Stimulated activated naive CD8-positive, alpha-beta T cell treated with anti-CD3 and anti-CD28 coated beads, Interleukin-15, Interleukin-2, amounts not matched to agents 100 ng/mL and 50 ng/mL, for 24 hours (primary cell): ENCODE results near the gene RALGAPB.
"Not testable (repeated sequence)": the region's sequence is repeated elsewhere in the genome, so short reads cannot be mapped to it uniquely, and the experiment has no call there.

ENCODE experiments used
- H3K27ac Mint-ChIP-seq: one replicate; pipeline ENCODE4 v1.8.0; 2021; ENCODE audit warnings: mild to moderate bottlenecking, mixed read lengths
- H3K27me3 Mint-ChIP-seq: one replicate; pipeline ENCODE4 v1.8.0; 2021; ENCODE audit warnings: mixed read lengths
- H3K36me3 Mint-ChIP-seq: one replicate; pipeline ENCODE4 v1.8.0; 2021; ENCODE audit warnings: low read depth, mixed read lengths
- H3K4me1 Mint-ChIP-seq: one replicate; pipeline ENCODE4 v1.8.0; 2021; ENCODE audit warnings: low read depth, mixed read lengths
- H3K4me3 Mint-ChIP-seq: one replicate; pipeline ENCODE4 v1.8.0; 2021; ENCODE audit warnings: mild to moderate bottlenecking, mixed read lengths
- H3K9me3 Mint-ChIP-seq: one replicate; pipeline ENCODE4 v1.8.0; 2021; ENCODE audit warnings: mixed read lengths

RALGAPB gene

GRCh38 chr20:38590676-38591473 is 118.2 kb downstream of the RALGAPB start:
- Mint-ChIP-seq H3K4me3 (no peak overlapping the region), H3K36me3 (no peaks in the 10 kb centered on the region), H3K27ac (no peak overlapping the region), H3K4me1 (no peaks in the 10 kb centered on the region), H3K27me3 (no peaks in the 10 kb centered on the region), H3K9me3 (no peaks in the 10 kb centered on the region)

DNA sequence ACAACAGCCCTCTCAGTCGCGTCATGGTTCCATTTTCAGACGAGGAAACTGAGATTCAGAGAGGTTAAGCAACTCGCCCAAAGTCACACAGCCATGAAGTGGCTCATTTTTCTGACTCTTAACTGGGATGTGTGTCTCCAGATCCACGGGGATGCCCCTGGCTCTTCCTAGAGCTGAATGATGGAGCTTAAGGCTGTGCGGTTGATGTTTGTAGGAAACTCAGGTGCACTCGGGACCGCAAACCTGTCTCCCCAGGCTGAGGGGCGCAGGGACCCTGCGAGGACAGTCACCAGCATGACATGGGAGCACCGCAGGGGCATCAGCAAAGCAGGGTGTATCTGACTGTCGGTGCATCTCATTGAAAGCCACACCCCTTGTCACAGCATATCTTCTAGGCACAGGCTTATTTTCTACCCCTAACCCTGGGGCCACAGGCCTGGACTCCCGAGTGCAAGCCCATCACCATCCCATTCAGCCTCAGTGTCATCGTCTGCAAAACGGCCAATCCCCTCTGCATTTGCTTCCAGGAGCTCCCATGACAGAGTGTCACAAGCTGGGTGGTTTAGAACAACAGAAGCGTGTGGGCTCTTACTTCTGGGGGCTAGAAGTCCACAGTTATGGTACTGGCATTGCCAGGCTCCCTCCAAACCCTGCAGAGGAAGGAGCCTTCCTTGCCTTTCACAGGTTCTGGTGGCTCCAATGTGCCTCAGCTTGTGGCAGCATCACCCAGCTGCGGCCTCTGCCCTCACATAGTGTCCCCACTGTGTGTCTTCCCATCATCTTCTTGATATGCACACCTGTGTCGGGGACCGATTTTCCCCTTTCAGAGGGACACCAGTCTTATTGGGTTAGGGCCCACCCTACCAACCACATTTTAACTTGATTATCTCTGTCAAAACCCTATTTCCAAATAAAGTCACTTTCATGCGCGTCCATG is 119.1 kb downstream of the RALGAPB start:
- no peak overlapping the region for H3K4me3 Mint-ChIP-seq
- H3K27me3 Mint-ChIP-seq: no peaks in the 10 kb centered on the region
- no peaks in the 10 kb centered on the region for H3K9me3 Mint-ChIP-seq
- H3K27ac Mint-ChIP-seq: no peak overlapping the region
- no peaks in the 10 kb centered on the region for H3K36me3 Mint-ChIP-seq
- H3K4me1 Mint-ChIP-seq: no peaks in the 10 kb centered on the region

DNA sequence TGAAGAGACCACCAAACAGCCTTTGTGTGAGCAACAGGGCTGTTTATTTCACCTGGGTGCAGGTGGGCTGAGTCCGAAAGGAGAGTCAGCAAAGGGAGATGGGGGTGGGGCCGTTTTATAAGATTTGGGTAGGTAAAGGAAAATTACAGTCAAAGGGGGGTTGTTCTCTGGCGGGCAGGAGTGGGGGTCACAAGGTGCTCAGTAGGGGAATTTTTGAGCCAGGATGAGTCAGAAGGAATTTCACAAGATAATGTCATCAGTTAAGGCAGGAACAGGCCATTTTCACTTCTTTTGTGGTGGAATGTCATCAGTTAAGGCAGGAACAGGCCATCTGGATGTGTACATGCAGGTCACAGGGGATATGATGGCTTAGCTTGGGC is 119.8 kb downstream of the RALGAPB start:
- not testable (repeated sequence) for H3K36me3 Mint-ChIP-seq, H3K27me3 Mint-ChIP-seq, H3K4me1 Mint-ChIP-seq, H3K4me3 Mint-ChIP-seq, H3K27ac Mint-ChIP-seq, H3K9me3 Mint-ChIP-seq

- peaks cover 12% of the 10 kb centered on the region for H3K27me3 Mint-ChIP-seq
- not testable (repeated sequence) for H3K4me1 Mint-ChIP-seq, H3K27ac Mint-ChIP-seq, H3K4me3 Mint-ChIP-seq, H3K36me3 Mint-ChIP-seq, H3K9me3 Mint-ChIP-seq
Observed at GRCh38 chr20:38594281-38594680, 121.6 kb downstream of the RALGAPB start.

GRCh38 chr20:38595886-38596285 is 123.2 kb downstream of the RALGAPB start:
- H3K4me1 Mint-ChIP-seq, H3K9me3 Mint-ChIP-seq, H3K4me3 Mint-ChIP-seq, H3K36me3 Mint-ChIP-seq, H3K27ac Mint-ChIP-seq: not testable (repeated sequence)
- H3K27me3 Mint-ChIP-seq: peaks cover 21% of the 10 kb centered on the region

DNA sequence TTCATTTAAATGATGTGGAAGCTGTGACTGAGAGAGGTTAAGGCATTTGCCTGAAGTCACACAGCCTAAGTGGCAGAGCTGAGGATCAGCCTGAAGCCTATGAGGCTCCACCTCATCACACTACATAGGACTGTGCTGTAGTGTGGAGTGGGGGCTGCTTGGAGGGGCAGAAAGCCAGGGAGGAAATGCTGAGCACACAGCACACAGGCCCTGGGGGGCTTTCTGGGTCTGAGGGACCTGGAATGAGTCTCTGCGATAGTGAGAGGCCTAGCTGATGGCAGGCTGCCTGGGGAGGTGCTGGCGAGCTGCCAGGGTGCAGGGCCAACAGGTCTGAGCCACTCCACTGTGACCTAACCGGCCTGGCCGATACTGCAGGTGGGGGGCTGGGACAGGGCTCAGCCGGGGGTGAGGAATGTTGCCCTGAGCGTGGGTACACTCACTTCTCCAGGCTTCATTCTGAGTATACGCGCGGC is 126.8 kb downstream of the RALGAPB start:
- no peak overlapping the region for H3K4me3 Mint-ChIP-seq
- H3K27ac Mint-ChIP-seq: no peak overlapping the region
- H3K27me3 Mint-ChIP-seq: peaks cover 51% of the 10 kb centered on the region
- no peaks in the 10 kb centered on the region for H3K9me3 Mint-ChIP-seq
- H3K36me3 Mint-ChIP-seq: no peaks in the 10 kb centered on the region
- H3K4me1 Mint-ChIP-seq: peaks cover 6% of the 10 kb centered on the region

DNA sequence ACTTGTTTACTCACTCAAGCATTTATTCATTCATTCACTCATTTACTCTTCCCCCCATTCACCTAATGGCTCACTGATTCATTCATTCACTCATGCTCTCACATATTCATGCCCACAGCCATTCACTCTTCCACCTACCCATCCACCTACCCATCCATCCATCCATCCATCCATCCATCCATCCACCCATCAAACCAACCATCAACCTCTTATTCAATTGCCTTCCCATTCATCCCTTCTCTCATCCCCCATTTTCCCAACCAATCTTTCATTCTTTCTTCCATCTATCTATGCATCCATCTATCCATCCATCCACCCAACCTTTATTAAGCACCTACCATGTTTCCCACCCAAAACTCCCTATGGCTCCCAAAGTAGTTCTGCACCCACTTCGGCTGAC is 127.4 kb downstream of the RALGAPB start:
- H3K36me3 Mint-ChIP-seq: no peaks in the 10 kb centered on the region
- peaks cover 55% of the 10 kb centered on the region for H3K27me3 Mint-ChIP-seq
- peaks cover 6% of the 10 kb centered on the region for H3K4me1 Mint-ChIP-seq
- no peak overlapping the region for H3K27ac Mint-ChIP-seq
- no peaks in the 10 kb centered on the region for H3K9me3 Mint-ChIP-seq
- H3K4me3 Mint-ChIP-seq: no peak overlapping the region

- Mint-ChIP-seq H3K4me1 (peaks cover 6% of the 10 kb centered on the region), H3K27me3 (peaks cover 57% of the 10 kb centered on the region), H3K4me3 (no peak within 1 kb of the TSS), H3K36me3 (no peaks in the 10 kb centered on the region), H3K9me3 (no peaks in the 10 kb centered on the region), H3K27ac (no peak within 1 kb of the TSS)
Observed at GRCh38 chr20:38601216-38602184, 128.9 kb downstream of the RALGAPB start, which contains the start of gene ARHGAP40. Gene ARHGAP40 (plus strand): TSS chr20:38601809.

DNA sequence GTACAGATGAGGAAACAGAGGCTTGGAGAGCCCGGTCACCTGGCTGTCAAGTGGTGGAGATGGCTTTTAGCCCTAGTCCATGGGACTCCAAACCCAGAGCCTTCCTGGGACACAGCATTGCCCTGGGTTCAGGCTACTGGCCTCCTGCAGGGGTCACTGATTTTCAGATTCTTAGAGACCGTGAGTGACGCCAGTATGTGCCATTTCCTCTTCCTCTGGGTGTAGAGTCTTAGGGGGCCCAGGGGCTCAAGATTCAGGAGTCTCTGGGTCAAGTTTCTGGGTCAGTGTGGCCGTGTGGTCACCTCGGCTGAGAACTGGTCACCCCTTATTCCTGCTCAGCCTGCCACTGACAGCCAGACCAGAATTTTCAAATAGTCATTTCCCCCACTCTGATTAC is 129.5 kb downstream of the RALGAPB start:
- Mint-ChIP-seq H3K9me3 (no peaks in the 10 kb centered on the region), H3K4me3 (no peak overlapping the region), H3K36me3 (no peaks in the 10 kb centered on the region), H3K27ac (no peak overlapping the region), H3K27me3 (peaks cover 62% of the 10 kb centered on the region), H3K4me1 (peaks cover 6% of the 10 kb centered on the region)

GRCh38 chr20:38603286-38603685 is 130.6 kb downstream of the RALGAPB start:
- no peak overlapping the region for H3K27ac Mint-ChIP-seq
- H3K9me3 Mint-ChIP-seq: no peaks in the 10 kb centered on the region
- peaks cover 6% of the 10 kb centered on the region for H3K4me1 Mint-ChIP-seq
- peaks cover 62% of the 10 kb centered on the region for H3K27me3 Mint-ChIP-seq
- H3K36me3 Mint-ChIP-seq: no peaks in the 10 kb centered on the region
- no peak overlapping the region for H3K4me3 Mint-ChIP-seq

DNA sequence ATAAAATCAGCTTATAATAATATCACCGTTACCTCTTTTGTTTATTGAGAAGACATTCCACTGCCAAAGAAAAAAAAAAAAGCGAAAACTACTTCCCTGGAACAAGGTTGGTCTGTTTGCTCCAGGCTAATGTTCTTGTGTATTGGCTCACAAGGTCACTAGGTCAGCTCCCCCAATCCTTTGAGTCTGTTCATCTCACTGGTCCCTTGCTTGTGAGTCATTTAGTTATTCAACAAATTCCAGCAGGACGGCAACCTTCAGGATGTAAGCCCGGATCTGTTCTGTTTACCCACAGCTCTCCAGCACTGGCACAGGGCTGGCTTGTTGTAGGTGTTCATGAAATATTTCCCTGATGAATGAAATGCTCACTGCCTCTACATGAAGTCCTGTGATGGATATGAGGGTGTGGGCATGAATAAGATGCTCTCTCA is 132.2 kb downstream of the RALGAPB start:
- Mint-ChIP-seq H3K36me3 (no peaks in the 10 kb centered on the region), H3K27ac (no peak overlapping the region), H3K9me3 (no peaks in the 10 kb centered on the region), H3K27me3 (peaks cover 63% of the 10 kb centered on the region), H3K4me1 (peaks cover 6% of the 10 kb centered on the region), H3K4me3 (no peak overlapping the region)

GRCh38 chr20:38607351-38607750 is 134.7 kb downstream of the RALGAPB start:
- H3K36me3 Mint-ChIP-seq: no peaks in the 10 kb centered on the region
- no peaks in the 10 kb centered on the region for H3K4me1 Mint-ChIP-seq
- H3K4me3 Mint-ChIP-seq: no peak overlapping the region
- H3K9me3 Mint-ChIP-seq: no peaks in the 10 kb centered on the region
- H3K27ac Mint-ChIP-seq: no peak overlapping the region
- peaks cover 48% of the 10 kb centered on the region for H3K27me3 Mint-ChIP-seq

GRCh38 chr20:38608188-38608587 is 135.5 kb downstream of the RALGAPB start:
- no peak overlapping the region for H3K27ac Mint-ChIP-seq
- H3K4me3 Mint-ChIP-seq: no peak overlapping the region
- no peaks in the 10 kb centered on the region for H3K4me1 Mint-ChIP-seq
- H3K9me3 Mint-ChIP-seq: no peaks in the 10 kb centered on the region
- no peaks in the 10 kb centered on the region for H3K36me3 Mint-ChIP-seq
- peaks cover 47% of the 10 kb centered on the region for H3K27me3 Mint-ChIP-seq

GRCh38 chr20:38609815-38610214 is 137.2 kb downstream of the RALGAPB start:
- no peaks in the 10 kb centered on the region for H3K4me1 Mint-ChIP-seq
- no peak overlapping the region for H3K27ac Mint-ChIP-seq
- H3K9me3 Mint-ChIP-seq: no peaks in the 10 kb centered on the region
- no peak overlapping the region for H3K4me3 Mint-ChIP-seq
- H3K36me3 Mint-ChIP-seq: no peaks in the 10 kb centered on the region
- H3K27me3 Mint-ChIP-seq: peaks cover 39% of the 10 kb centered on the region
